K562 (cell line): ENCODE data around the gene ARHGAP33. TPM values are rescaled to one million over a fixed set of nuclear protein-coding genes. Genes with fewer than 3 reads are reported as not detected.

Experiments
- ATAC-seq: fragments of 200-7000 bp; cut with Tn5 transposase; 3 replicates; pipeline ENCODE4 v1.9.1; 2020; ENCODE audit warnings: moderate library complexity
- BruUV-seq: library from RNA; stranded (reverse); fragments of 400-500 nt; replicated peaks from 2 replicates; lab custom pipeline; 2021; lab: Mats Ljungman, UMichigan
- CTCF ChIA-PET: fragments of 300-600 bp; formaldehyde crosslinking; extraction: SDS; loops from one replicate; lab custom pipeline; 2021; ENCODE audit warnings: low intra/inter-chr PET ratio; lab: Yijun Ruan, JAX
- POLR2A ChIA-PET: fragments of 300-600, 350-650 bp; sonication (Branson Sonifier 250); formaldehyde crosslinking; extraction: SDS; loops from one replicate; lab custom pipeline; 2021; ENCODE audit warnings: antibody characterized with exemption, inconsistent platforms; lab: Yijun Ruan, JAX
- DNase-seq, 4 experiments: peaks; one replicate each; pipeline versions ENCODE4 v3.0.0 to v3.0.0-alpha.2; 2011 to 2018; ENCODE audit warnings: low spot score in 3 of 4, mixed read lengths in 3 of 4; ENCODE audit errors: extremely low read depth in 1 of 4
- FAIRE-seq: peaks from 2 replicates; lab custom pipeline; 2011; peaks lifted over from hg19 to GRCh38; lab: Jason Lieb, UNC
- H2AFZ ChIP-seq: 2 replicates; pipeline ENCODE4 v1.6.0; 2011; ENCODE audit warnings: low read depth, low read length, control low read depth, inconsistent platforms
- H3K27ac ChIP-seq: fragments of 200-600 bp; 3 replicates; pipeline ENCODE4 v1.8.0; 2011; ENCODE audit warnings: low read depth, mild to moderate bottlenecking, control low read depth, inconsistent platforms, low read length, moderate library complexity, mixed read lengths; ENCODE audit errors: extremely low read depth
- H3K27me3 ChIP-seq, 2 experiments: fragments of 300-600 bp in 1 of 2; 2 replicates in 1 of 2; 3 replicates in 1 of 2; pipeline versions ENCODE4 v1.6.0 to v1.8.0; 2011; ENCODE audit warnings: inconsistent platforms in 2 of 2, low read length in 2 of 2, mild to moderate bottlenecking in 1 of 2, mixed read lengths in 1 of 2, moderate library complexity in 1 of 2; ENCODE audit not compliant: control insufficient read depth in 2 of 2, insufficient read depth in 2 of 2
- H3K36me3 ChIP-seq: fragments of 300-600 bp; 3 replicates; pipeline ENCODE4 v1.8.0; 2011; ENCODE audit warnings: mild to moderate bottlenecking, low read length, inconsistent platforms; ENCODE audit not compliant: control insufficient read depth, insufficient read depth
- H3K4me1 ChIP-seq, 2 experiments: fragments of 200-600 bp in 1 of 2; replicated peaks in 1 of 2; 2 replicates in 1 of 2; 3 replicates in 1 of 2; pipeline versions ENCODE4 v1.5.1 to v1.8.0; 2011; ENCODE audit warnings: inconsistent platforms in 2 of 2, low read length in 2 of 2, mild to moderate bottlenecking in 1 of 2, mixed read lengths in 1 of 2, moderate library complexity in 1 of 2; ENCODE audit not compliant: control insufficient read depth in 2 of 2, insufficient read depth in 2 of 2
- H3K4me2 ChIP-seq: 2 replicates; pipeline ENCODE4 v1.6.1; 2011; ENCODE audit warnings: low read length, control low read depth, inconsistent platforms, mixed read lengths; ENCODE audit not compliant: insufficient read depth
- H3K4me3 ChIP-seq: fragments of 200-600 bp; sonication (generic), shearing (Covaris generic); 2 replicates; pipeline ENCODE4 v1.5.1; 2016; ENCODE audit warnings: control low read depth, inconsistent platforms
- H3K79me2 ChIP-seq: fragments of 200-600 bp; 3 replicates; pipeline ENCODE4 v1.8.0; 2011; ENCODE audit warnings: low read length, inconsistent platforms; ENCODE audit not compliant: control insufficient read depth, insufficient read depth
- H3K9ac ChIP-seq, 2 experiments: 2 replicates each; pipeline versions ENCODE4 v1.6.0 to v1.6.1; 2011; ENCODE audit warnings: low read depth in 2 of 2, low read length in 2 of 2, control low read depth in 1 of 2, inconsistent platforms in 1 of 2, mild to moderate bottlenecking in 1 of 2, mixed read lengths in 1 of 2; ENCODE audit not compliant: insufficient read depth in 1 of 2
- H3K9me1 ChIP-seq: one replicate; pipeline ENCODE4 v1.6.0; 2011; ENCODE audit warnings: inconsistent platforms, mild to moderate bottlenecking, low read length, moderate library complexity; ENCODE audit not compliant: control insufficient read depth, insufficient read depth
- H3K9me3 ChIP-seq: replicated peaks from 2 replicates; pipeline ENCODE4 v1.5.1; 2011; ENCODE audit warnings: low read depth, low read length, inconsistent platforms; ENCODE audit not compliant: control insufficient read depth, insufficient read depth
- H4K20me1 ChIP-seq: replicated peaks from 2 replicates; pipeline ENCODE4 v1.6.1; 2011; ENCODE audit warnings: low read length, inconsistent platforms, mixed read lengths; ENCODE audit not compliant: control insufficient read depth, insufficient read depth
- C11orf30 ChIP-seq: fragments of 450-650 bp; IDR thresholded peaks from 2 replicates; pipeline ENCODE4 v1.6.1; 2016; ENCODE audit warnings: low read depth, mild to moderate bottlenecking
- GATA2 ChIP-seq: sonication (generic); formaldehyde crosslinking; IDR thresholded peaks from 2 replicates; pipeline ENCODE4 v1.4.0; 2020; ENCODE audit warnings: mild to moderate bottlenecking, missing genetic modification reagents
- GATAD2B ChIP-seq: fragments of 450-650 bp; IDR thresholded peaks from 2 replicates; pipeline ENCODE4 v1.6.1; 2017; ENCODE audit warnings: mild to moderate bottlenecking, borderline replicate concordance
- HDGF ChIP-seq: fragments of 450-650 bp; IDR thresholded peaks from 2 replicates; pipeline ENCODE4 v1.6.1; 2016
- MED1 ChIP-seq: sonication (generic); formaldehyde crosslinking; IDR thresholded peaks from 2 replicates; pipeline ENCODE4 v1.8.1; 2023; ENCODE audit warnings: missing genetic modification reagents, borderline replicate concordance
- POLR2A ChIP-seq: fragments of 450-650 bp; conservative IDR thresholded peaks from 2 replicates; pipeline ENCODE4 v1.6.1; 2016
- RUNX1 ChIP-seq: sonication (generic); IDR thresholded peaks from 2 replicates; pipeline ENCODE4 v1.6.1; 2016; ENCODE audit warnings: antibody characterized with exemption, low read depth
- SAFB2 ChIP-seq: fragments of 200-400 bp; formaldehyde crosslinking; IDR thresholded peaks from 2 replicates; pipeline ENCODE4 v1.6.1; 2018; ENCODE audit warnings: borderline replicate concordance, low read length, low read depth, moderate library complexity; ENCODE audit not compliant: severe bottlenecking
- SMAD2 ChIP-seq: fragments of 150-350 bp; IDR thresholded peaks from 2 replicates; pipeline ENCODE4 v1.6.1; 2014; ENCODE audit warnings: low read depth, mild to moderate bottlenecking, low read length
- TBL1XR1 ChIP-seq, 2 experiments: IDR thresholded peaks; 2 replicates each; pipeline ENCODE4 v1.6.1; 2012; ENCODE audit warnings: improper control_type of control experiment in 2 of 2, low read length in 2 of 2, mild to moderate bottlenecking in 1 of 2
- ZBTB8A ChIP-seq: fragments of 450-650 bp; IDR thresholded peaks from 2 replicates; pipeline ENCODE4 v1.6.1; 2018; ENCODE audit warnings: mild to moderate bottlenecking, moderate library complexity; ENCODE audit not compliant: partially characterized antibody
- ZNF175 ChIP-seq: fragments of 200-800 bp; sonication (Bioruptor generic); IDR thresholded peaks from 2 replicates; pipeline ENCODE4 v1.6.1; 2016; ENCODE audit warnings: low read depth, mild to moderate bottlenecking, missing genetic modification characterization, missing compliant biosample characterization
- ZNF311 ChIP-seq: fragments of 250-450 bp; sonication (Bioruptor Pico); IDR thresholded peaks from 2 replicates; pipeline ENCODE4 v1.4.0; 2020; ENCODE audit warnings: mild to moderate bottlenecking, moderate library complexity
- ZNF347 ChIP-seq: fragments of 450-650 bp; formaldehyde crosslinking; IDR thresholded peaks from 2 replicates; pipeline ENCODE4 v1.4.0; 2020; ENCODE audit warnings: low read depth, mild to moderate bottlenecking, moderate library complexity
- ZNF384 ChIP-seq: IDR thresholded peaks from 2 replicates; pipeline ENCODE4 v1.6.1; 2012; ENCODE audit warnings: low read depth, low read length, improper control_type of control experiment
- ZNF699 ChIP-seq: fragments of 250-450 bp; sonication (Bioruptor Pico); IDR thresholded peaks from 2 replicates; pipeline ENCODE4 v1.8.0; 2021; ENCODE audit warnings: mild to moderate bottlenecking, moderate library complexity; ENCODE audit not compliant: insufficient replicate concordance
- WGBS: fragments of 100-300 bp; shearing (Covaris generic); methylation state at CpG from one replicate; pipeline ENCODE4 v1.1.6; 2016; ENCODE audit warnings: low coverage, mixed read lengths; ENCODE audit not compliant: insufficient coverage; ENCODE audit errors: missing lambda C conversion rate; 5-methylcytosine and 5-hydroxymethylcytosine counted together
- in situ Hi-C: fragments of 300-500 bp; cut with MboI; formaldehyde crosslinking; loops from 4 replicates; pipeline ENCODE4 v1.15.0; 2018; ENCODE audit warnings: inconsistent platforms, mixed read lengths
- intact Hi-C: fragments of 100-400 bp; cut with micrococcal nuclease; formaldehyde crosslinking; loops from 2 replicates; pipeline ENCODE4 v1.14.2; 2022
- polyA plus RNA-seq, 8 experiments: library from polyadenylated mRNA; depleted of rRNA in 4 of 8; stranded (reverse) in 5 of 8; unstranded in 3 of 8; fragments of >200 nt; fragmentation: Nextera tagmentation in 2 of 8; fragmentation: Illumina TruSeq in 1 of 8; extraction: Ambion mirVana in 2 of 8; extraction: Trizol in 1 of 8; gene quantifications; 2 replicates each; pipeline versions ENCODE4 v1.2.1 to v1.2.3, GENCODE V29; 2011 to 2014; ENCODE audit warnings: inconsistent platforms in 1 of 8, missing spikeins in 1 of 8
- total RNA-seq, 7 experiments: library from RNA; depleted of rRNA in 6 of 7; stranded (reverse); fragments of >200 nt in 6 of 7; fragmentation: Illumina TruSeq in 2 of 7; extraction: Trizol in 2 of 7; gene quantifications; 2 replicates each; pipeline versions ENCODE4 v1.2.1 to v1.2.3, GENCODE V29; 2011 to 2021; ENCODE audit warnings: low replicate concordance in 1 of 7
- TF ChIP-seq, protein P1 (sequence below): sonication (generic); formaldehyde crosslinking; IDR thresholded peaks from 2 replicates; pipeline ENCODE4 v1.8.0; 2022; ENCODE audit warnings: missing genetic modification reagents, mild to moderate bottlenecking, moderate library complexity, borderline replicate concordance
- TF ChIP-seq, protein P2 (sequence below), 3 experiments: IDR thresholded peaks in 2 of 3; conservative IDR thresholded peaks in 1 of 3; 2 replicates each; pipeline ENCODE4 v1.5.1; 2011 to 2012; ENCODE audit warnings: low read length in 3 of 3, mild to moderate bottlenecking in 3 of 3, control low read depth in 2 of 3, improper control_type of control experiment in 1 of 3, inconsistent platforms in 1 of 3, low read depth in 1 of 3, mixed read lengths in 1 of 3, moderate library complexity in 1 of 3; ENCODE audit not compliant: insufficient read depth in 2 of 3
- TF ChIP-seq, protein P3 (sequence below): fragments of 450-650 bp; formaldehyde crosslinking; IDR thresholded peaks from 2 replicates; pipeline ENCODE4 v1.4.0; 2020; ENCODE audit warnings: mild to moderate bottlenecking, moderate library complexity

Gene ARHGAP33
- total and polyA plus RNA-seq, 9 of the 15 experiments (the other 6 are each of a cell fraction or from before 2014, with no cell fraction given) = 0.06 to 26.6 (median 1.6) TPM; not detected in 1

DNA sequence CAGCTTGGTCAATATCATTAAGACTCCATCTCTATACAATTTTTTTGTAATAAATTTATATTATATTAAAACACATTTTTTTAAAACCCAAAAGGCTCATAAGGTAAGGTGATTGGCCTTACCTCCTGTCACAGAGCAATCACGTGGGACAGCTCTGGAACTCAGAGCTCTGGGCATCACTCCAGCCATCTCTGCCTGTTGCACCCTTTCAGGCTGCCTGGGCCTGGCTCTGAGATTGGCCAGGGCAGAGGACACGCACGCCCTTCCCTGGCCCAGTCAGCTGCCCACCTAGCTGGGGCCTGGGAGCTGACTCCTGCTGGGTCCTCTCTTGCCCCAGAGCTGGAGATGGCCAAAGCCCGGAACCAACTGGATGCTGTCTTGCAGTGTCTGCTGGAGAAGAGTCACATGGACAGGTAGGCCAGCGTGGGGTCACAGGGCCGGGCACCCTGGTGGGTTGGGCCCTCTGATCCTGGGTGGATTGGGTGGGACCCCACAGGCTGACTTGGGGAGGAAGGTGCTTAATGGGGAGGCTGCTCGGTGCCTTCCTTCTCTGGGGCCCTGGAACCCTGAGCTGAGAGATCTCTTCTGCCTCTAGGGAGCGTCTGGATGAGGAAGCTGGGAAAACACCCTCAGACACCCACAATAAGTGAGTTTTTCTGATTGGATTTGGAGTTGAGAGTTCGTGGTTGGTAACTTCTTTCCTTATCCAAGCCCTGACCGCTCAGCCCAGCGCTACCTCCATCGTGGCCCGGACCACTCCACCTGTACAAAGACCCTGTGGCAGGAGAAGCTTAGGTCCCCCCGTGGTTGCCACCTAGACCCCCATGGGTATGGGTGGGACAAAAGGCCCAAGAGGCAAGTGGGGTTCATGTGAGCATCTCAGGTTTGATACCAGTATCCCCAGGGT is 23.3 kb upstream of the ARHGAP33 start:
- Histone ChIP-seq H2AFZ (no peak overlapping the region), H3K79me2 (peaks cover 7% of the 10 kb centered on the region; the same call in 2 of the 3 replicates), H3K9me1 (no peaks in the 10 kb centered on the region), H3K9me3 (no peaks in the 10 kb centered on the region), H3K4me1 (peaks cover 14 to 40% of the 10 kb centered on the region in 2 experiments; a peak in 4 of 5 replicates), H3K27me3 (no peaks in the 10 kb centered on the region), H3K9ac (peak overlapping the region in 1 of 2 experiments; percentile 71; a peak in 2 of 4 replicates), H4K20me1 (no peaks in the 10 kb centered on the region), H3K4me2 (no peak overlapping the region), H3K4me3 (no peak overlapping the region), H3K27ac (no peak overlapping the region), H3K36me3 (peaks cover 23% of the 10 kb centered on the region; the same call in 1 of the 3 replicates)
- no peak for TF ChIP-seq C11orf30
- TF ChIP-seq POLR2A = no peak
- TF ChIP-seq MED1 (CRISPR knock-in tag) = no peak
- no peak for TF ChIP-seq ZNF384
- TF ChIP-seq ZBTB8A = no peak
- no peak for TF ChIP-seq SMAD2
- no peak for TF ChIP-seq ZNF699 (CRISPR knock-in tag)
- TF ChIP-seq TBL1XR1 (IDR thresholded peaks at IDR 0.05; ENCODE audit: low read length in 2 of 2) = no peak
- TF ChIP-seq, protein P1, sequence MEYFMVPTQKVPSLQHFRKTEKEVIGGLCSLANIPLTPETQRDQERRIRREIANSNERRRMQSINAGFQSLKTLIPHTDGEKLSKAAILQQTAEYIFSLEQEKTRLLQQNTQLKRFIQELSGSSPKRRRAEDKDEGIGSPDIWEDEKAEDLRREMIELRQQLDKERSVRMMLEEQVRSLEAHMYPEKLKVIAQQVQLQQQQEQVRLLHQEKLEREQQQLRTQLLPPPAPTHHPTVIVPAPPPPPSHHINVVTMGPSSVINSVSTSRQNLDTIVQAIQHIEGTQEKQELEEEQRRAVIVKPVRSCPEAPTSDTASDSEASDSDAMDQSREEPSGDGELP (CRISPR knock-in tag) = no peak
- TF ChIP-seq GATA2 (CRISPR knock-in tag) = no peak
- TF ChIP-seq RUNX1 = no peak
- no peak for TF ChIP-seq ZNF175 (CRISPR knock-in tag)
- no peak for TF ChIP-seq ZNF311 (CRISPR knock-in tag)
- no peak for TF ChIP-seq HDGF
- TF ChIP-seq, protein P2, sequence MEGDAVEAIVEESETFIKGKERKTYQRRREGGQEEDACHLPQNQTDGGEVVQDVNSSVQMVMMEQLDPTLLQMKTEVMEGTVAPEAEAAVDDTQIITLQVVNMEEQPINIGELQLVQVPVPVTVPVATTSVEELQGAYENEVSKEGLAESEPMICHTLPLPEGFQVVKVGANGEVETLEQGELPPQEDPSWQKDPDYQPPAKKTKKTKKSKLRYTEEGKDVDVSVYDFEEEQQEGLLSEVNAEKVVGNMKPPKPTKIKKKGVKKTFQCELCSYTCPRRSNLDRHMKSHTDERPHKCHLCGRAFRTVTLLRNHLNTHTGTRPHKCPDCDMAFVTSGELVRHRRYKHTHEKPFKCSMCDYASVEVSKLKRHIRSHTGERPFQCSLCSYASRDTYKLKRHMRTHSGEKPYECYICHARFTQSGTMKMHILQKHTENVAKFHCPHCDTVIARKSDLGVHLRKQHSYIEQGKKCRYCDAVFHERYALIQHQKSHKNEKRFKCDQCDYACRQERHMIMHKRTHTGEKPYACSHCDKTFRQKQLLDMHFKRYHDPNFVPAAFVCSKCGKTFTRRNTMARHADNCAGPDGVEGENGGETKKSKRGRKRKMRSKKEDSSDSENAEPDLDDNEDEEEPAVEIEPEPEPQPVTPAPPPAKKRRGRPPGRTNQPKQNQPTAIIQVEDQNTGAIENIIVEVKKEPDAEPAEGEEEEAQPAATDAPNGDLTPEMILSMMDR (IDR thresholded peaks at IDR 0.05 in 2 of 3, conservative IDR thresholded peaks at IDR 0.05 in 1 of 3; ENCODE audit: insufficient read depth in 2 of 3, low read depth in 1 of 3, low read length in 3 of 3) = no peak
- TF ChIP-seq, protein P3, sequence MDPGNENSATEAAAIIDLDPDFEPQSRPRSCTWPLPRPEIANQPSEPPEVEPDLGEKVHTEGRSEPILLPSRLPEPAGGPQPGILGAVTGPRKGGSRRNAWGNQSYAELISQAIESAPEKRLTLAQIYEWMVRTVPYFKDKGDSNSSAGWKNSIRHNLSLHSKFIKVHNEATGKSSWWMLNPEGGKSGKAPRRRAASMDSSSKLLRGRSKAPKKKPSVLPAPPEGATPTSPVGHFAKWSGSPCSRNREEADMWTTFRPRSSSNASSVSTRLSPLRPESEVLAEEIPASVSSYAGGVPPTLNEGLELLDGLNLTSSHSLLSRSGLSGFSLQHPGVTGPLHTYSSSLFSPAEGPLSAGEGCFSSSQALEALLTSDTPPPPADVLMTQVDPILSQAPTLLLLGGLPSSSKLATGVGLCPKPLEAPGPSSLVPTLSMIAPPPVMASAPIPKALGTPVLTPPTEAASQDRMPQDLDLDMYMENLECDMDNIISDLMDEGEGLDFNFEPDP (CRISPR knock-in tag) = no peak
- no peak for TF ChIP-seq ZNF347 (CRISPR knock-in tag)
- TF ChIP-seq SAFB2 = no peak
- TF ChIP-seq GATAD2B = no peak
- in situ Hi-C loops (no loop called here), intact Hi-C loops (no loop called here)
- ChIA-PET CTCF (no interaction called here), POLR2A (interaction anchor here (0.6 kb wide), 2 partner anchors 212 to 578 kb away, joined by 3 to 4 read pairs; no protein-coding TSS in a partner anchor)
- FAIRE-seq = no peak
- BruUV-seq = no TSS peak
- DNase-seq = no peak
- 75% methylated on average over 14 of the region's 14 CpGs for WGBS
- no peak for ATAC-seq
